GM23338 (cell line): ENCODE data around the gene MKNK1.

Experiments
- CREB1 ChIP-seq: fragments of 250-450 bp; sonication (Bioruptor Pico); IDR thresholded peaks from 2 replicates; pipeline ENCODE4 v1.5.0; 2020; ENCODE audit warnings: low read depth, mild to moderate bottlenecking, moderate library complexity
- CTCF ChIP-seq, 2 experiments: fragments of 200-600 bp in 1 of 2; sonication (generic) in 1 of 2; conservative IDR thresholded peaks; 2 replicates each; pipeline versions ENCODE4 v1.5.1 to v1.6.1; 2016 to 2017; ENCODE audit warnings: antibody characterized with exemption in 2 of 2, low read depth in 2 of 2, mild to moderate bottlenecking in 2 of 2, moderate library complexity in 1 of 2
- ETS1 ChIP-seq: IDR thresholded peaks from 2 replicates; pipeline ENCODE4 v1.6.1; 2016; ENCODE audit warnings: antibody characterized with exemption
- EZH2 ChIP-seq: fragments of 200-600 bp; sonication (generic); IDR thresholded peaks from one replicate; pipeline ENCODE4 v1.8.0; 2017; ENCODE audit warnings: antibody characterized with exemption, mild to moderate bottlenecking, low read depth; ENCODE audit not compliant: unreplicated experiment
- EZH2phosphoT487 ChIP-seq: fragments of 200-600 bp; sonication (generic); IDR thresholded peaks from one replicate; pipeline ENCODE4 v1.8.1; 2018; ENCODE audit warnings: antibody characterized with exemption; ENCODE audit not compliant: unreplicated experiment
- JUNB ChIP-seq: IDR thresholded peaks from one replicate; pipeline ENCODE4 v1.6.1; 2016; ENCODE audit warnings: antibody characterized with exemption; ENCODE audit not compliant: unreplicated experiment
- NANOG ChIP-seq: IDR thresholded peaks from 2 replicates; pipeline ENCODE4 v1.6.1; 2016; ENCODE audit warnings: antibody characterized with exemption, borderline replicate concordance
- POLR2AphosphoS5 ChIP-seq: IDR thresholded peaks from 2 replicates; pipeline ENCODE4 v1.6.1; 2016; ENCODE audit warnings: antibody characterized with exemption, low read depth
- REST ChIP-seq: IDR thresholded peaks from one replicate; pipeline ENCODE4 v1.6.1; 2018; ENCODE audit warnings: antibody characterized with exemption; ENCODE audit not compliant: unreplicated experiment
- STAT1 ChIP-seq: IDR thresholded peaks from one replicate; pipeline ENCODE4 v1.6.1; 2016; ENCODE audit warnings: antibody characterized with exemption; ENCODE audit not compliant: unreplicated experiment
- ZNF114 ChIP-seq: fragments of 250-450 bp; sonication (Bioruptor Pico); IDR thresholded peaks from 2 replicates; pipeline ENCODE4 v1.5.0; 2020; ENCODE audit warnings: mild to moderate bottlenecking, moderate library complexity
- ZNF331 ChIP-seq: fragments of 250-450 bp; sonication (Bioruptor Pico); IDR thresholded peaks from 2 replicates; pipeline ENCODE4 v1.5.0; 2020; ENCODE audit warnings: low read depth, mild to moderate bottlenecking, moderate library complexity

- no peak for TF ChIP-seq CTCF (conservative IDR thresholded peaks at IDR 0.05; ENCODE audit: low read depth in 2 of 2)
- TF ChIP-seq POLR2AphosphoS5, result no peak
- TF ChIP-seq EZH2, result no peak
- TF ChIP-seq REST, result no peak
- no peak for TF ChIP-seq EZH2phosphoT487
- no peak for TF ChIP-seq CREB1
- TF ChIP-seq ETS1, result no peak
- TF ChIP-seq JUNB, result no peak
- no peak for TF ChIP-seq NANOG
- no peak for TF ChIP-seq ZNF114 (CRISPR knock-in tag)
- no peak for TF ChIP-seq STAT1
- TF ChIP-seq ZNF331, result no peak
Observed at GRCh38 chr1:46587069-46587468, 17.0 kb downstream of the MKNK1 start.
